NOMO-1 treated with dmso at 0.1 percent for 144 hours (cell line): ENCODE data around the gene FBRS.

ENCODE experiments used
- DNase-seq: peaks from one replicate; lab custom pipeline; 2025; ENCODE audit not compliant: unreplicated experiment; lab: John Stamatoyannopoulos, UW

FBRS gene

GRCh38 chr16:30641378-30641982 is 16.8 kb upstream of the FBRS start:
- DNase-seq, result no peak

GRCh38 chr16:30644334-30644830 is 13.8 kb upstream of the FBRS start:
- no peak for DNase-seq

- DNase-seq, result no peak
These were observed 12.5 kb upstream of the FBRS start for GRCh38 chr16:30645727-30646126.

GRCh38 chr16:30647274-30647571 is 11.0 kb upstream of the FBRS start:
- DNase-seq, result no peak

- DNase-seq, result peak; percentile 30
These were observed 8.4 kb upstream of the FBRS start for GRCh38 chr16:30649725-30650368.

- peak; percentile 99 for DNase-seq
These were observed 7.7 kb upstream of the FBRS start, which contains the start of gene PRR14 for GRCh38 chr16:30650369-30651123. Gene PRR14, plus strand, starts transcription at chr16:30650960. Its CDS starts 686 bp downstream, at chr16:30651646.

- peak; percentile 62 for DNase-seq
These were observed 6.9 kb upstream of the FBRS start for GRCh38 chr16:30651124-30652004.

- DNase-seq, result no peak
These were observed 6.3 kb upstream of the FBRS start for GRCh38 chr16:30652005-30652296.

- no peak for DNase-seq
These were observed 5.5 kb upstream of the FBRS start for GRCh38 chr16:30652718-30653117.

- no peak for DNase-seq
These were observed 3.4 kb upstream of the FBRS start for GRCh38 chr16:30654856-30655255.

GRCh38 chr16:30655815-30656347 is 2.4 kb upstream of the FBRS start:
- DNase-seq, result no peak

GRCh38 chr16:30656388-30656787 is 1.8 kb upstream of the FBRS start:
- DNase-seq, result no peak

GRCh38 chr16:30656974-30657865 is 1.0 kb upstream of the FBRS start:
- no peak for DNase-seq

- peak; percentile 99 for DNase-seq
These were observed 688 bp downstream of the FBRS start for GRCh38 chr16:30658731-30659506.

- no peak for DNase-seq
These were observed 1.5 kb downstream of the FBRS start for GRCh38 chr16:30659507-30660423.

GRCh38 chr16:30660424-30661261 is 2.4 kb downstream of the FBRS start:
- DNase-seq, result no peak

GRCh38 chr16:30662449-30662848 is 4.2 kb downstream of the FBRS start:
- no peak for DNase-seq
